NOMO-1 treated with DMSO at 0.1 percent for 48 hours (cell line): Measurements from ENCODE around the gene KIF21B.
"Not testable (repeated sequence)": the region's sequence is repeated elsewhere in the genome, so short reads cannot be mapped to it uniquely, and the experiment has no call there.

Source experiments
- DNase-seq: peaks from one replicate; lab custom pipeline; 2025; ENCODE audit not compliant: unreplicated experiment; lab: John Stamatoyannopoulos, UW

Gene KIF21B

GRCh38 chr1:200954434-200954833 is 69.1 kb downstream of the KIF21B start:
- DNase-seq, result no peak

DNA sequence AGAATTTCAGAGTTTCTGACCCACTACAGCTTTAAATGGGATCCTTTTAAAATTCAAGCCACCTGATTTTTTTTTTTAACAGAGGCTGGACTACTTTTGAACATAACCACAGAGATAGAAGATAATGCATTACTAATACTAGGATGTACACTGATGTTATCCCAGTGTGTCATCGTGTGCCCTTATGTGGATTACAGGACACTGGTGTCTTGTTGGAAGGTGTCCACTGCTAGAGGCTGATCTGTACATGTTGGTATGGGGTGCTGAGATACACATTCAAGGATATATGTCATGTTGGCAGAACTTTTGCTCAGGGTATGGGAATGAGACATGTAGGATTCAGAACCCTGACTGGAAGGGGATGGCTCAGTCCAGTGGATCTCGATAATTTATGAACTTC is 72.5 kb downstream of the KIF21B start:
- no peak for DNase-seq

- DNase-seq, result no peak
Observed at GRCh38 chr1:200949626-200950025, 73.9 kb downstream of the KIF21B start.

DNA sequence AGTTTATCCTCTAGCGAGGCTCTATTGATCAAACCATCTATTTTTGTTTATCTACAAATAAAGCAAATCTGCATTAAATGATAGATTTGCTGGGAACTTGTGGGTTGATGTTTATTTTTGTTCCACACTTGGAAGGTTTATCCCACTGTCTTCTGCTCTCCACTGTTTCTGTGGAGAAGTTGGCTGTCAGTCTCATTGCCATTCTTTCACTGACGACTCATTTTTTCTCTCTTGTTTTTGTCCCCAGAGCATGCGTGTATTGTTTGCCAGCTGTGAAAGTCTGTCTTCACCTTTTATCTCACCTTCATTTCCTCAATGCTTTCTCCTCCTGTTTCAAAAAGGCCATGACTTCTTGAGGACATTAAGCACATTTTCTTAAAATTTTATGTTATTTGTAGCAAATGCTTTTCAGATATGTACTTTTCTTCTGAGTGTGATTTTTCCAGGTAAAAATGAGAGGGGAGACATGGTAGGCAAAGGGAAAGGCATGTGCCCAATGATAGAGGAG is 76.4 kb downstream of the KIF21B start:
- no peak for DNase-seq

DNA sequence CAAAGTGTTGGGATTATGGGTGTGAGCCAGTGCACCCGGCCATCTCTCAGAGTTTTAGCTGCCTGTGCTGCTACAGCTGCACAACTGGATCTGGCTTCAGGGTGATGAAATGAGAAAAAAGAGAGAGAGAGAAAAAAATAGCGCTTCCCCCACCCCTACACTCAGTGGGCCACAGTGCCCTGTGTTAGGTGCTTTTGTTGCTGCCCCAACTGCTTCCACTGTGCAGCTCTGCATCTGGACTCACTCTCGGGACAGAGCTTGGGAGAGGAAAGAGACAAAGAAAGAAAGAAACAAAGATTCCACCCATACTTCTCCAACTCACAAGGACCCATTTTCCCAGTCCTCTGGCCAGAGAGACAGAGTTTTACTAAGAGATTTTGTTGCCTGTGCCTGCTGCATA is 78.4 kb downstream of the KIF21B start:
- DNase-seq, result no peak

DNA sequence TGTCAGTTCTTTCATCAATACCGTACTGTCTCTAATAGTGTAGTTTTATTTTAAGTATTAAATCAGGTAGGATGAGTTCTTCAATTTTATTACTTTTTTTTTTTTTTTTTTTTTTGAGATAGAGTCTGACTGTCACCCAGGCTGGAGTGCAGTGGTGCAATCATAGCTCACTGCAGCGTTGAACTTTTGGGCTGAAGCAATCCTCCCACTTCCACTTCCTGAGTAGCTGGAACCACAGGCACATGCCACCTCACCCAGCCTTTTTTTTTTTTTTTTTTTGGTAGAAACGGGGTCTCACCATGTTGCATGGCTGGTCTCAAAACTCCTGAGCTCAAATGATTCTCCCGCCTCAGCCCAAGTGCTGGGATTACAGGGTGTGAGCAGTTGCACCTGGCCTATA is 84.6 kb downstream of the KIF21B start:
- DNase-seq, result peak; percentile 85

DNA sequence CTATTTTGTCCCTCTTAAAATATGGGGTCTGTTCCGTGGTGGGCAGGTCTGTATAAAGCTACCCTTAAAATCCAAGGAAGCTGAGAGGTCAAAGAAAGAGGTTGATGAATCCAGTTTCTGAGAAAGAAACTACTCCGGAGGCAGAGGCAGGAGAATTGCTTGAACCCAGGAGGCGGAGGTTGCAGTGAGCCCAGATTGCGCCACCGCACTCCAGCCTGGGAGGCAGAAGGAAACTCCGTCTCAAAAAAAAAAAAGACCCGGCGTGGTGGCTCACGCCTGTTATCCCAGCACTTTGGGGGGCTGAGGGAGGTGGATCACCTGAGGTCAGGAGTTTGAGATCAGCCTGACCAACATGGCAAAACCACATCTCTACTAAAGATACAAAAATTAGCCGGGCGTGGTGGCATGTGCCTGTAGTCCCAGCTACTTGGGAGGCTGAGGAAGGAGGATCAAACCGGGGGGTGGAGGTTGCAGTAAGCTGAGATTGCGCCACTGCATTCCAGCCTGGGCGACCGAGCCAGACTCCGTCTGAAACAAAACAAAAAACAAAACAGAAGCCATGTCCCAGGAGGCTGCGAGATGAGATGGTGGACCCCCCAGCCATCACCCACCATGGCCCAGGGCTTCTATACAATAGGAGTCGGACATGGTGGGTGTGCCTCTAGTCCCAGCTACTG is 88.1 kb downstream of the KIF21B start:
- DNase-seq, result not testable (repeated sequence)

- no peak for DNase-seq
Observed at GRCh38 chr1:200934676-200935245, 88.8 kb downstream of the KIF21B start.

GRCh38 chr1:200931776-200932175 is 91.7 kb downstream of the KIF21B start:
- DNase-seq, result no peak

DNA sequence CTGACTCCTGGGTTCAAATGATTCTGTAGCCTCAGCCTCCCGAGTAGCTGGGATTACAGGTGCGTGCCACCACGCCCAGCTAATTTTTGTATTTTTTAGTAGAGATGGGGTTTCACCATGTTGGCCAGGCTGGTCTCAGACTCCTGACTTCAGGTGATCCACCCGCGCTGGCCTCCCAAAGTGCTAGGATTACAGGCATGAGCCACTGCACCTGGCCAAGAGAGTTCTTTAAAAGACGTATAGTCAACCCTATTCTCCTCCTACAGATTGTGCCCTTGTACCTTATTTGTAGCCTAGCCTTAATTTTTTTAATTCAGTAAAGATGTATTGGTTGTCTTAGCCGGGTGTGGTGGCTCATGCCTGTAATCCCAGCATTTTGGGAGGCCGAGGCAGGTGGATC is 93.2 kb downstream of the KIF21B start:
- DNase-seq, result not testable (repeated sequence)

- no peak for DNase-seq
Observed at GRCh38 chr1:200929530-200930278, 93.8 kb downstream of the KIF21B start.

GRCh38 chr1:200925831-200926230 is 97.7 kb downstream of the KIF21B start:
- no peak for DNase-seq

GRCh38 chr1:200923601-200924000 is 99.9 kb downstream of the KIF21B start:
- no peak for DNase-seq

DNA sequence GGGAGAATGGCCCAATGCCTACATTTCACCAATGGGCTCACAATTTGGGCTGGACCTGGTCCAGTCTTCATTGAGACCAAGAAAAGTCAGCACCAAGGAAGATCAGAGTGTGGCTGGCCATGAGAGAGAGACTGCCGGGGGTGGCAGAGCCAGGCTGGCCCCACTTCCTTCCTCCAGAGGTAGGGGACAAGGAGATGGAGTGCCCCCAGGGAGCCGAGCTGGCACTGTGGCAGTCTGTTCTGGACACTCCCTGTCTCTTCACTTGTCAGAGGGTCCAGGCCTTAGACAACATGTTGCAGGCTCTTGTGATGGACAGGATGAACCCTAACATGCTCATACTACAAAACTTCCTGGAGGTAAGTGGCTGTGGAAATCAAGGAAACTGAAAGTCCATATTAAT is 101.1 kb downstream of the KIF21B start:
- DNase-seq, result no peak

- no peak for DNase-seq
Observed at GRCh38 chr1:200921571-200922110, 101.9 kb downstream of the KIF21B start.
